Activated B cell treated with CpG ODN at 0.5 μM for 24 hours (primary cell): ENCODE results near the gene RAD51B. TPM values are rescaled to one million over a fixed set of nuclear protein-coding genes. Genes with fewer than 3 reads are reported as not detected.

Source experiments
- ATAC-seq: fragments of 200-7000 bp; cut with Tn5 transposase; one replicate; pipeline ENCODE4 v1.10.0; 2021; ENCODE audit warnings: low read depth, mild to moderate bottlenecking, moderate library complexity
- CTCF ChIA-PET: fragments of 350-600 bp; sonication (Branson Sonifier 250); formaldehyde crosslinking; loops from one replicate; lab custom pipeline; 2021; ENCODE audit warnings: antibody characterized with exemption; lab: Charles Lee
- POLR2A ChIA-PET: fragments of 350-600 bp; sonication (Branson Sonifier 250); formaldehyde crosslinking; loops from one replicate; lab custom pipeline; 2021; ENCODE audit warnings: antibody characterized with exemption; lab: Charles Lee
- DNase-seq: peaks from one replicate; pipeline ENCODE4 v3.0.0; 2022
- H3K27ac Mint-ChIP-seq: one replicate; pipeline ENCODE4 v1.8.0; 2020; ENCODE audit warnings: mixed read lengths
- H3K27me3 Mint-ChIP-seq: one replicate; pipeline ENCODE4 v1.8.0; 2021; ENCODE audit warnings: mixed read lengths
- H3K36me3 Mint-ChIP-seq: one replicate; pipeline ENCODE4 v1.8.0; 2021; ENCODE audit warnings: low read depth, mixed read lengths
- H3K4me1 Mint-ChIP-seq: one replicate; pipeline ENCODE4 v1.8.0; 2021; ENCODE audit warnings: mixed read lengths
- H3K4me3 Mint-ChIP-seq: one replicate; pipeline ENCODE4 v1.8.0; 2020; ENCODE audit warnings: mild to moderate bottlenecking, mixed read lengths
- H3K9me3 Mint-ChIP-seq: one replicate; pipeline ENCODE4 v1.8.0; 2020; ENCODE audit warnings: mixed read lengths
- intact Hi-C: fragments of 100-400 bp; cut with micrococcal nuclease; formaldehyde crosslinking; loops from one replicate; pipeline ENCODE4 v1.15.1; 2024
- total RNA-seq: library from RNA; stranded (reverse); gene quantifications from 2 replicates; pipeline ENCODE4 v1.2.3, GENCODE V29; 2022
- TF ChIP-seq, protein P1 (sequence below): fragments of 200-600 bp; IDR thresholded peaks from one replicate; pipeline ENCODE4 v1.8.0; 2022; ENCODE audit warnings: antibody characterized with exemption, mild to moderate bottlenecking

Gene RAD51B
- total RNA-seq, 1 donor from 2014 or later: 53.9 TPM

DNA sequence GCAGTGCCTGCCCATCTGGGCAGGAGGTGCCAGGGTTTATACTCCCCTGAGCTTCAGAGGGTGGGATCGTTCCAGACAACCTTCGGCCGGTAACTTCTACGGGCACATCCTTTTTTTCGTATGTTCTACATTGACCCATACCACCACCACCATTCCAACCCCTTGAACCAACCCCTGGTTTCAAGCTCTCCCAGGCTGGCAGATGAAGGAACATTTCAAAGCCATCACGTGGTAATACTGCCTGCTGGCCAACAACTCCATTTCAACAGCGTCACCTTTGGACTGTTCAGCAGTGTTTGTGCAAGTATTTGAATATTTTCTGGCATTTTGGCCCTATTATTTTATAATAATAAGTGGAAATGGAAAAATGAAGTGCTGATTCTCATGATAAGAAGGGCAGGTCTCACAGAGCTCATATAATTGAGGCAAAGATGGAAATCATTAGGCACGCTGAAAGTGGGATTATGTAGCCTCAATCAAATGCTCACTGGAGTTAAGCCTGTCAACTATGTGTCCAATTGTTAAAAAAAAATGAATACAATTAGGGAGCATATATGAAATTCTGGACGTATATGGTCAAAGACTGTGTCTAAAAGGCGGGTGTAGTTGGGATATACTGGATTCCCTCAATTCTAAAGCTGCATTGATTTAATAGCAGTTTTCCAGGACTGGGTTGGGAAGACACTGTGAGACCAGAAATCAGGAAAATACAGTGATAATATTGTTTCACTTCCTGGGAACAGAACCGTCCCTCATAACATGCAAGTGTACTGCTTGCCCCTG, 811.2 kb downstream of the RAD51B start:
- ChIA-PET POLR2A (interaction anchor here (1.0 to 2.8 kb wide), 3 partner anchors 9 to 124 kb away, joined by 4 to 11 read pairs (median 4); no protein-coding TSS in a partner anchor), CTCF (interaction anchor here (1.0 kb wide), 1 partner anchor 10 kb away, joined by 3 read pairs; no protein-coding TSS in a partner anchor)
- Mint-ChIP-seq H3K9me3 (no peaks in the 10 kb centered on the region), H3K27ac (no peak overlapping the region), H3K27me3 (no peaks in the 10 kb centered on the region), H3K36me3 (no peaks in the 10 kb centered on the region), H3K4me3 (no peak overlapping the region), H3K4me1 (peaks cover 33% of the 10 kb centered on the region)
- TF ChIP-seq, protein P1, sequence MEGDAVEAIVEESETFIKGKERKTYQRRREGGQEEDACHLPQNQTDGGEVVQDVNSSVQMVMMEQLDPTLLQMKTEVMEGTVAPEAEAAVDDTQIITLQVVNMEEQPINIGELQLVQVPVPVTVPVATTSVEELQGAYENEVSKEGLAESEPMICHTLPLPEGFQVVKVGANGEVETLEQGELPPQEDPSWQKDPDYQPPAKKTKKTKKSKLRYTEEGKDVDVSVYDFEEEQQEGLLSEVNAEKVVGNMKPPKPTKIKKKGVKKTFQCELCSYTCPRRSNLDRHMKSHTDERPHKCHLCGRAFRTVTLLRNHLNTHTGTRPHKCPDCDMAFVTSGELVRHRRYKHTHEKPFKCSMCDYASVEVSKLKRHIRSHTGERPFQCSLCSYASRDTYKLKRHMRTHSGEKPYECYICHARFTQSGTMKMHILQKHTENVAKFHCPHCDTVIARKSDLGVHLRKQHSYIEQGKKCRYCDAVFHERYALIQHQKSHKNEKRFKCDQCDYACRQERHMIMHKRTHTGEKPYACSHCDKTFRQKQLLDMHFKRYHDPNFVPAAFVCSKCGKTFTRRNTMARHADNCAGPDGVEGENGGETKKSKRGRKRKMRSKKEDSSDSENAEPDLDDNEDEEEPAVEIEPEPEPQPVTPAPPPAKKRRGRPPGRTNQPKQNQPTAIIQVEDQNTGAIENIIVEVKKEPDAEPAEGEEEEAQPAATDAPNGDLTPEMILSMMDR: no peak
- DNase-seq (no peak), ATAC-seq (no peak)
- intact Hi-C loops: no loop called here

DNA sequence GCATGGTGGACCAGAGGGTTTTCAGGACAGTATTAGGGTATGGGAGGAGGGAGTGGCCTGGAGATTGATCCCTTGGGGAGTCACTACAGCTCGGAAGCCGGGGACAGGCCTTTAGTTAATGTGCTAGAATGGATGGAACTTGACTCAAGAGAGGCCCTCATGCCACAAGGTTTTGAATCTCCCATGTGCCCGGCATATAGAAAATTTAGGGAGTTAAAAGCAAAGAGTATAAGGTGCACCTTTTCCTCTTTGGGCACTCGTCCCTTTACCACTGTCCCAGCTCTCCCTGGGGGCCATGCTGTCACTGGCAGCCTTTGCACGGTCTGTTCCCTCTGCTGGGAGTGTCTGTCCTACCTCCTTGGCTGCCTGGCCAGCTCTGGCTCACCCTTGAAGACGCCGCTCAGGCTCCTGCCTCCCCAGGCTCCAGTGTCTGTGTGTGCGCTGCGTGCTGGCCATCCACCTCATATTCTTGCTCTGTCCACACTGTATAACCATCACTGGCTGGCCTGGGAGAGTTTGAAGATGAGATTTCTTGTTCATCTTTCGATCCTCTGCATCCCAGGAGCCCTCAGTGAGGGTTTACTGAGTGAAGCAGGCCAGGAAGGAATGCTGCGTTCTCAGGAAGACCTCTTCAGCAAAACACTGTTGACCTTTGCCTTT, 811.9 kb downstream of the RAD51B start:
- TF ChIP-seq, protein P1: no peak
- intact Hi-C loops: no loop called here
- ATAC-seq (no peak), DNase-seq (no peak)
- H3K27me3 Mint-ChIP-seq: no peaks in the 10 kb centered on the region
- H3K4me3 Mint-ChIP-seq: no peak overlapping the region
- H3K27ac Mint-ChIP-seq: no peak overlapping the region
- no peaks in the 10 kb centered on the region for H3K36me3 Mint-ChIP-seq
- H3K4me1 Mint-ChIP-seq: peaks cover 33% of the 10 kb centered on the region
- ChIA-PET POLR2A (interaction anchor here (1.0 to 2.8 kb wide), 4 partner anchors 8 to 125 kb away, joined by 3 to 11 read pairs (median 6); no protein-coding TSS in a partner anchor), CTCF (no interaction called here)
- H3K9me3 Mint-ChIP-seq: no peaks in the 10 kb centered on the region

DNA sequence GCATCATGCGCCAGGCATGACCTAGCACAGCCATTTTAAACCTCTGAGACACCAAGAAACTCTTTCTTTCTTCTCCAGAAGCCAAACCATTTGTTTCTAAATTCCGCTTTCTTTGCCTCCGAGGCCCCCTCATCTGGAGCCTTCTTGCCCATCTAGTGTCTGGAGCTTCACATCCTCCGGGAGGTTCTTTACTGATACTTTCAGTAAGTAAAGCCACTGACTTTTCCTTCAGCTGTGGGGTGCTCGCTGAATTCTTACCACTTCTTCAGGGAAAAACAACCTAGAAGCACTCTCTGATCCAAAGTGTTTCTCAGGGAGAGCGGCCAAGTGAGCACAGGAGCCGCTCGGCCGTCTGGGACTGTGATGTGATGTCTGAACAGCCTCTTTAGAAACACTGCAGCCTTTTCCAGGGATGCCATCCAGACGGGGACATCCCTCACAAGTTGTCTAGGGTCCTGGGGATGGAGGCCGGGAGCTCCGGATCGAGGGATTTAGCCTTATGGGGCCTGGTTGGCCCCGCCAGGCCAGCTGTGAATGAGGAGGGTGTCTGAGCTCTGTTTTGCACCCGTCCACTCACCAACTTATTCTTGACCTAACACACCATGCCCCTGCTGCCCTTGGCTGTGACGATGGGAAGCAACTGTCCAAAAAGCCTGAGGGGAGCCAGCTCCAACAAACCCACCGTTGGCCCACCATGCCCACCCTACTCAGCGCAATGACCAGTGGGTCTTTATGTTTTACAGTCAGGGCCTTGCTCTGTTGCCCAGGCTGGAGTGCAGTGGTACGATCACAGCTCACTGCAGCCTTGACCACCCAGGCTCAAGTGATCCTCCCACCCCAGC, 812.7 kb downstream of the RAD51B start:
- intact Hi-C loops: no loop called here
- Mint-ChIP-seq H3K36me3 (no peaks in the 10 kb centered on the region), H3K27ac (no peak overlapping the region), H3K27me3 (no peaks in the 10 kb centered on the region), H3K4me3 (no peak overlapping the region), H3K4me1 (peaks cover 29% of the 10 kb centered on the region), H3K9me3 (no peaks in the 10 kb centered on the region)
- ATAC-seq (no peak), DNase-seq (no peak)
- TF ChIP-seq, protein P1: no peak
- CTCF ChIA-PET: no interaction called here
- POLR2A ChIA-PET: interaction anchor here (0.6 to 2.1 kb wide), 9 partner anchors 17 to 349 kb away, joined by 3 to 12 read pairs (median 6); no protein-coding TSS in a partner anchor

DNA sequence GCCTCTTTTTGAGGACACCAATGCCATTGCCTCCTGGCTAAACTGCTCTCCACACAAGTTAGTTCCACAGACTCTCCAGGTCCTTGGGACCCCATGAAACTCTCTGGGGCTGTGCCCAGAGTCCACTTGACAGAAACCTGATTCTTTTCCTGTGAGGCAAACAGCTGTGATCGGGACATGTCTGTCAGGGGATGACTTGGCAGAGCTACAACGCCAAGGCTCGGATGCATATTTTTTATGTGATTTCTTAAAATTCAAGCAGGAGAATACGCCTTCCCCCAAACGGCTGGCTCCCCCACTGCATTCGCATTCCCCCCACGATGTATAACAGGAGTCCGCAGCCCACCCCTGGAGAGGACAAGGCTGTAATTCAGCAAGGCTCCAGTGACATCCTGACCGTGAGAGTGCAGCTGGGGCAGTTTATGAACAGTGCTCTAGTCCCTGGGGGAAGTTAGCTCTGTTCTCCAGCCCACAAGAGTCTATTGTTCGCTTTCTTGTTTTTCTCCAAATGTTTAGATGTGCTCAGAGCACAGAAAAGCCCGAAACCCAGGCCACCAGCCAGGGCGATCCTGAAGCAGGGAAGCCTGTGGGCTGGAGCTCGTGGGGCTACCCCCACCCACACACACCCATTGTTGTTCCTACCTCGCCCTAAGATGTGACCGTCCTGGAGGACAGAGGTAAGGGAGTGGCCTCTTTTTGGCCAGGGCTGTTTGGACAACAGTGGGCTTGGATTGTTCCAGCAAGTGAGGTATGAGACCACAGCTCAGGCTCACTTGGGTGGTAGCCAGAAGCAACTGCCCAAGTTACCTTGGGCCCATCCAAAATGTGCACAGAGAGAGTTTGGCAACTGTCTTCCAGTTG, 813.8 kb downstream of the RAD51B start:
- TF ChIP-seq, protein P1: no peak
- H3K4me1 Mint-ChIP-seq: peaks cover 19% of the 10 kb centered on the region
- H3K4me3 Mint-ChIP-seq: peak overlapping the region; percentile 48
- H3K36me3 Mint-ChIP-seq: no peaks in the 10 kb centered on the region
- H3K27ac Mint-ChIP-seq: peak overlapping the region; percentile 67
- H3K9me3 Mint-ChIP-seq: no peaks in the 10 kb centered on the region
- H3K27me3 Mint-ChIP-seq: no peaks in the 10 kb centered on the region
- no peak for DNase-seq
- peak; percentile 73 for ATAC-seq
- ChIA-PET POLR2A (interaction anchor here (0.5 to 2.1 kb wide), 10 partner anchors 50 to 366 kb away, joined by 3 to 12 read pairs (median 4); partner anchors contain the start of gene ZFP36L1), CTCF (no interaction called here)
- intact Hi-C loops: no loop called here
